NCI-H2196 (cell line): Measurements from ENCODE around the gene ITIH4.
A peak's percentile ranks its signal among the peaks of the same experiment; 100 is the strongest.

Experiments used
- DNase-seq: peaks from one replicate; lab custom pipeline; 2025; ENCODE audit not compliant: unreplicated experiment; lab: John Stamatoyannopoulos, UW

Gene ITIH4

GRCh38 chr3:52830535-52831258 is at the start of gene ITIH4:
Gene ITIH4 (minus strand): TSS chr3:52830672. CDS start chr3:52830642, 30 bp downstream.
- no peak for DNase-seq

GRCh38 chr3:52880047-52880446 is 49.6 kb upstream of the ITIH4 start:
- no peak for DNase-seq

GRCh38 chr3:52879581-52879980 is 49.1 kb upstream of the ITIH4 start:
- no peak for DNase-seq

GRCh38 chr3:52879090-52879489 is 48.6 kb upstream of the ITIH4 start:
- DNase-seq = no peak

- no peak for DNase-seq
These were observed 46.6 kb upstream of the ITIH4 start for GRCh38 chr3:52877085-52877484.

GRCh38 chr3:52874864-52875587 is 44.6 kb upstream of the ITIH4 start:
- DNase-seq = no peak

GRCh38 chr3:52874160-52874701 is 43.8 kb upstream of the ITIH4 start:
- DNase-seq = no peak

- DNase-seq = no peak
These were observed 43.1 kb upstream of the ITIH4 start for GRCh38 chr3:52873433-52874159.

- no peak for DNase-seq
These were observed 41.8 kb upstream of the ITIH4 start for GRCh38 chr3:52872245-52872644.

GRCh38 chr3:52871761-52872160 is 41.3 kb upstream of the ITIH4 start:
- no peak for DNase-seq

GRCh38 chr3:52870471-52870870 is 40.0 kb upstream of the ITIH4 start:
- no peak for DNase-seq

GRCh38 chr3:52866427-52866826 is 36.0 kb upstream of the ITIH4 start:
- DNase-seq = no peak

GRCh38 chr3:52865994-52866393 is 35.5 kb upstream of the ITIH4 start:
- no peak for DNase-seq

- no peak for DNase-seq
These were observed 29.9 kb upstream of the ITIH4 start for GRCh38 chr3:52860424-52860768.

- DNase-seq = no peak
These were observed 29.4 kb upstream of the ITIH4 start for GRCh38 chr3:52859686-52860423.

GRCh38 chr3:52857864-52858263 is 27.4 kb upstream of the ITIH4 start:
- no peak for DNase-seq

GRCh38 chr3:52857133-52857532 is 26.7 kb upstream of the ITIH4 start:
- no peak for DNase-seq

GRCh38 chr3:52856666-52857065 is 26.2 kb upstream of the ITIH4 start:
- DNase-seq = no peak

GRCh38 chr3:52854013-52854412 is 23.5 kb upstream of the ITIH4 start:
- DNase-seq = no peak

- no peak for DNase-seq
These were observed 21.9 kb upstream of the ITIH4 start for GRCh38 chr3:52852419-52852818.

- DNase-seq = peak; percentile 29
These were observed 20.9 kb upstream of the ITIH4 start for GRCh38 chr3:52851348-52851747.
